Stomach smooth muscle (tissue), 2 donors: Measurements from ENCODE around the gene CDK12.

Experiments
- H3K27ac ChIP-seq: one replicate; pipeline ENCODE4 v1.7.0; 2013; ENCODE audit warnings: mild to moderate bottlenecking, low read length, inconsistent platforms
- H3K27me3 ChIP-seq, 2 donors: one replicate each; pipeline ENCODE4 v1.7.0; 2013; ENCODE audit warnings: low read length in 2 of 2; ENCODE audit not compliant: insufficient read depth in 2 of 2, control insufficient read depth in 1 of 2
- H3K36me3 ChIP-seq, 2 donors: one replicate each; pipeline ENCODE4 v1.7.0; 2013; ENCODE audit warnings: low read length in 2 of 2; ENCODE audit not compliant: control insufficient read depth in 2 of 2, insufficient read depth in 2 of 2
- H3K4me1 ChIP-seq: one replicate; pipeline ENCODE4 v1.7.0; 2013; ENCODE audit warnings: low read length; ENCODE audit not compliant: control insufficient read depth, insufficient read depth
- H3K4me3 ChIP-seq, 2 donors: one replicate each; pipeline ENCODE4 v1.7.0; 2013; ENCODE audit warnings: low read length in 2 of 2
- H3K9ac ChIP-seq, 2 donors: one replicate each; pipeline ENCODE4 v1.7.0; 2013; ENCODE audit warnings: low read length in 2 of 2, mild to moderate bottlenecking in 1 of 2
- H3K9me3 ChIP-seq, 2 donors: one replicate each; pipeline ENCODE4 v1.7.0; 2013; ENCODE audit warnings: low read length in 2 of 2; ENCODE audit not compliant: control insufficient read depth in 2 of 2
- donor health status: healthy.
- donor health status: Pancreatic carcinoma.

The CDK12 gene

GRCh38 chr17:39566094-39566850 is 105.0 kb downstream of the CDK12 start:
- no peaks in the 10 kb centered on the region for H3K9me3 ChIP-seq
- no peak overlapping the region for H3K4me3 ChIP-seq
- H3K9ac ChIP-seq, result no peak overlapping the region
- H3K36me3 ChIP-seq, result peaks cover 12 to 27% of the 10 kb centered on the region in 2 donors
- no peak overlapping the region for H3K27ac ChIP-seq
- no peaks in the 10 kb centered on the region for H3K4me1 ChIP-seq
- H3K27me3 ChIP-seq, result no peaks in the 10 kb centered on the region

- no peak overlapping the region for H3K27ac ChIP-seq
- H3K9ac ChIP-seq, result no peak overlapping the region
- H3K36me3 ChIP-seq, result peaks cover 12 to 24% of the 10 kb centered on the region in 2 donors
- H3K4me1 ChIP-seq, result peaks cover 4% of the 10 kb centered on the region
- H3K4me3 ChIP-seq, result no peak overlapping the region
- H3K27me3 ChIP-seq, result no peaks in the 10 kb centered on the region
- H3K9me3 ChIP-seq, result no peaks in the 10 kb centered on the region
Measured at GRCh38 chr17:39568702-39569101, 107.4 kb downstream of the CDK12 start.

GRCh38 chr17:39569126-39569525 is 107.8 kb downstream of the CDK12 start:
- peaks cover 6% of the 10 kb centered on the region for H3K4me1 ChIP-seq
- no peaks in the 10 kb centered on the region for H3K9me3 ChIP-seq
- H3K36me3 ChIP-seq, result peaks cover 12 to 24% of the 10 kb centered on the region in 2 donors
- H3K4me3 ChIP-seq, result no peak overlapping the region
- H3K27me3 ChIP-seq, result no peaks in the 10 kb centered on the region
- H3K27ac ChIP-seq, result no peak overlapping the region
- H3K9ac ChIP-seq, result no peak overlapping the region

- H3K9ac ChIP-seq, result no peak overlapping the region
- H3K4me3 ChIP-seq, result no peak overlapping the region
- H3K4me1 ChIP-seq, result peaks cover 8% of the 10 kb centered on the region
- H3K36me3 ChIP-seq, result peaks cover 2 to 19% of the 10 kb centered on the region in 2 donors
- no peaks in the 10 kb centered on the region for H3K9me3 ChIP-seq
- H3K27ac ChIP-seq, result no peak overlapping the region
- no peaks in the 10 kb centered on the region for H3K27me3 ChIP-seq
Measured at GRCh38 chr17:39572121-39572520, 110.8 kb downstream of the CDK12 start.

- H3K4me3 ChIP-seq, result peak overlapping the region; percentile 45 to 74
- no peaks in the 10 kb centered on the region for H3K9me3 ChIP-seq
- H3K27ac ChIP-seq, result peak overlapping the region; percentile 67
- no peaks in the 10 kb centered on the region for H3K27me3 ChIP-seq
- H3K36me3 ChIP-seq, result peaks cover 2 to 9% of the 10 kb centered on the region in 2 donors
- peaks cover 8% of the 10 kb centered on the region for H3K4me1 ChIP-seq
- H3K9ac ChIP-seq, result peak overlapping the region; percentile 36 to 73
Measured at GRCh38 chr17:39573447-39574298, 112.4 kb downstream of the CDK12 start.

GRCh38 chr17:39576187-39576586 is 114.9 kb downstream of the CDK12 start:
- H3K9ac ChIP-seq, result no peak overlapping the region
- peaks cover 0 to 2% of the 10 kb centered on the region in 2 donors for H3K27me3 ChIP-seq
- H3K4me1 ChIP-seq, result peaks cover 8% of the 10 kb centered on the region
- H3K9me3 ChIP-seq, result no peaks in the 10 kb centered on the region
- no peaks in the 10 kb centered on the region for H3K36me3 ChIP-seq
- H3K4me3 ChIP-seq, result no peak overlapping the region
- no peak overlapping the region for H3K27ac ChIP-seq

GRCh38 chr17:39578272-39578671 is 117.0 kb downstream of the CDK12 start:
- no peaks in the 10 kb centered on the region for H3K9me3 ChIP-seq
- no peaks in the 10 kb centered on the region for H3K36me3 ChIP-seq
- no peak overlapping the region for H3K27ac ChIP-seq
- H3K27me3 ChIP-seq, result peaks cover 0 to 2% of the 10 kb centered on the region in 2 donors
- H3K4me1 ChIP-seq, result peaks cover 4% of the 10 kb centered on the region
- H3K9ac ChIP-seq, result no peak overlapping the region
- H3K4me3 ChIP-seq, result no peak overlapping the region

- Histone ChIP-seq H3K9me3 (no peaks in the 10 kb centered on the region), H3K36me3 (no peaks in the 10 kb centered on the region), H3K9ac (no peak overlapping the region), H3K4me1 (no peaks in the 10 kb centered on the region), H3K27ac (no peak overlapping the region), H3K4me3 (no peak overlapping the region), H3K27me3 (peaks cover 0 to 2% of the 10 kb centered on the region in 2 donors)
Measured at GRCh38 chr17:39579318-39580081, 118.2 kb downstream of the CDK12 start.

- H3K36me3 ChIP-seq, result no peaks in the 10 kb centered on the region
- peaks cover 0 to 2% of the 10 kb centered on the region in 2 donors for H3K27me3 ChIP-seq
- H3K27ac ChIP-seq, result no peak overlapping the region
- H3K4me3 ChIP-seq, result no peak overlapping the region
- H3K4me1 ChIP-seq, result no peaks in the 10 kb centered on the region
- H3K9me3 ChIP-seq, result no peaks in the 10 kb centered on the region
- no peak overlapping the region for H3K9ac ChIP-seq
Measured at GRCh38 chr17:39580082-39580468, 118.8 kb downstream of the CDK12 start.

- Histone ChIP-seq H3K36me3 (no peaks in the 10 kb centered on the region), H3K27ac (no peak overlapping the region), H3K9ac (no peak overlapping the region), H3K4me3 (no peak overlapping the region), H3K9me3 (no peaks in the 10 kb centered on the region), H3K4me1 (no peaks in the 10 kb centered on the region), H3K27me3 (peaks cover 0 to 2% of the 10 kb centered on the region in 2 donors)
Measured at GRCh38 chr17:39581071-39581758, 119.9 kb downstream of the CDK12 start.
